ENCODE measurements around the gene RCAN3.

Gene RCAN3

DNA sequence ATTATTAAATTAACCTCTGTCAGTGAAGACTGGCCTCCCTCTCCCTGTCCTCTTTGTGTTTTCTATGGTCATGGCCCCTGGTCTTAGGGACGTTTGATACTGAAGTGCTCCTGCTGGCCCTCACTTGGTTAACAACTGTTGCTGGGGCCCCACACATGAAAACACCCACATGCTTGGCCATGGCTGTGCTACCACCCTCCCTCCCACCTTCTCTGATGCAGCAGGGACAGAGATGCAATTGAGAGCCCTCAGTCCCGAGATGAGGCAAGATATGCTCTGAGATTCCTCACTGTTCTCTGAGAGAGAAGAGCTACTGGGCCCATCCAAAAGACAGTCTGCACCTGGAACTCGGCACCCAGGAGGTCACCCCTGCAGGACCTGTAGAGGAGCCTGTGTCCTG is 86.6 kb downstream of the RCAN3 start:
- Histone ChIP-seq H3K36me3 (ENCODE audit: insufficient read depth, low read length) (no peaks in the 10 kb centered on the region), H4K20me1 (ENCODE audit: insufficient read depth, low read length) (no peaks in the 10 kb centered on the region), H3K4me2 (ENCODE audit: insufficient read depth, low read length) (no peak overlapping the region), H3K79me2 (ENCODE audit: insufficient read depth, low read length) (no peaks in the 10 kb centered on the region), H3K27ac (ENCODE audit: low read length) (no peak overlapping the region), H3K27me3 (ENCODE audit: insufficient read depth, low read length, poor library complexity) (peaks cover 6% of the 10 kb centered on the region), H2AFZ (ENCODE audit: low read depth, low read length) (no peak overlapping the region), H3K4me1 (ENCODE audit: insufficient read depth, low read length) (no peaks in the 10 kb centered on the region), H3K9ac (ENCODE audit: low read depth, low read length) (no peak overlapping the region), H3K9me3 (ENCODE audit: insufficient read depth, low read length, severe bottlenecking) (no peaks in the 10 kb centered on the region), H3K4me3 (ENCODE audit: low read depth in 1 of 2, low read length in 2 of 2) (no peak overlapping the region)
- no peak for TF ChIP-seq EZH2 (IDR thresholded peaks at IDR 0.05; ENCODE audit: borderline replicate concordance, low read depth, low read length, severe bottlenecking)
- TF ChIP-seq, protein P1, sequence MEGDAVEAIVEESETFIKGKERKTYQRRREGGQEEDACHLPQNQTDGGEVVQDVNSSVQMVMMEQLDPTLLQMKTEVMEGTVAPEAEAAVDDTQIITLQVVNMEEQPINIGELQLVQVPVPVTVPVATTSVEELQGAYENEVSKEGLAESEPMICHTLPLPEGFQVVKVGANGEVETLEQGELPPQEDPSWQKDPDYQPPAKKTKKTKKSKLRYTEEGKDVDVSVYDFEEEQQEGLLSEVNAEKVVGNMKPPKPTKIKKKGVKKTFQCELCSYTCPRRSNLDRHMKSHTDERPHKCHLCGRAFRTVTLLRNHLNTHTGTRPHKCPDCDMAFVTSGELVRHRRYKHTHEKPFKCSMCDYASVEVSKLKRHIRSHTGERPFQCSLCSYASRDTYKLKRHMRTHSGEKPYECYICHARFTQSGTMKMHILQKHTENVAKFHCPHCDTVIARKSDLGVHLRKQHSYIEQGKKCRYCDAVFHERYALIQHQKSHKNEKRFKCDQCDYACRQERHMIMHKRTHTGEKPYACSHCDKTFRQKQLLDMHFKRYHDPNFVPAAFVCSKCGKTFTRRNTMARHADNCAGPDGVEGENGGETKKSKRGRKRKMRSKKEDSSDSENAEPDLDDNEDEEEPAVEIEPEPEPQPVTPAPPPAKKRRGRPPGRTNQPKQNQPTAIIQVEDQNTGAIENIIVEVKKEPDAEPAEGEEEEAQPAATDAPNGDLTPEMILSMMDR (IDR thresholded peaks at IDR 0.05; ENCODE audit: borderline replicate concordance, extremely low read depth, low read length, poor library complexity, severe bottlenecking) = no peak
- no peak for ATAC-seq (ENCODE audit: insufficient read depth, low read depth)
- no peak for DNase-seq

Measured in DND-41 (cell line).